ENCODE measurements around the gene EFNA4.

The EFNA4 gene

GRCh38 chr1:155051342-155051776 lies 12.2 kb upstream of the EFNA4 start:
- Histone ChIP-seq H3K27me3 (ENCODE audit: insufficient read depth, low read depth, severe bottlenecking) (no peaks in the 10 kb centered on the region), H3K9me3 (ENCODE audit: severe bottlenecking) (no peaks in the 10 kb centered on the region), H3K4me3 (ENCODE audit: low read depth, low read length) (peak overlapping the region; percentile 74), H3K36me3 (peaks cover 30% of the 10 kb centered on the region), H3K27ac (peak overlapping the region; percentile 93)
- DNase-seq, result no peak
- TF ChIP-seq, protein P1, sequence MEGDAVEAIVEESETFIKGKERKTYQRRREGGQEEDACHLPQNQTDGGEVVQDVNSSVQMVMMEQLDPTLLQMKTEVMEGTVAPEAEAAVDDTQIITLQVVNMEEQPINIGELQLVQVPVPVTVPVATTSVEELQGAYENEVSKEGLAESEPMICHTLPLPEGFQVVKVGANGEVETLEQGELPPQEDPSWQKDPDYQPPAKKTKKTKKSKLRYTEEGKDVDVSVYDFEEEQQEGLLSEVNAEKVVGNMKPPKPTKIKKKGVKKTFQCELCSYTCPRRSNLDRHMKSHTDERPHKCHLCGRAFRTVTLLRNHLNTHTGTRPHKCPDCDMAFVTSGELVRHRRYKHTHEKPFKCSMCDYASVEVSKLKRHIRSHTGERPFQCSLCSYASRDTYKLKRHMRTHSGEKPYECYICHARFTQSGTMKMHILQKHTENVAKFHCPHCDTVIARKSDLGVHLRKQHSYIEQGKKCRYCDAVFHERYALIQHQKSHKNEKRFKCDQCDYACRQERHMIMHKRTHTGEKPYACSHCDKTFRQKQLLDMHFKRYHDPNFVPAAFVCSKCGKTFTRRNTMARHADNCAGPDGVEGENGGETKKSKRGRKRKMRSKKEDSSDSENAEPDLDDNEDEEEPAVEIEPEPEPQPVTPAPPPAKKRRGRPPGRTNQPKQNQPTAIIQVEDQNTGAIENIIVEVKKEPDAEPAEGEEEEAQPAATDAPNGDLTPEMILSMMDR (IDR thresholded peaks at IDR 0.05; ENCODE audit: low read depth, low read length), result peak; percentile 28; the same call in 1 of the 2 replicates

GRCh38 chr1:155051777-155052398 lies 11.7 kb upstream of the EFNA4 start:
- TF ChIP-seq, protein P1 (IDR thresholded peaks at IDR 0.05; ENCODE audit: low read depth, low read length), result no peak
- DNase-seq, result peak; percentile 50
- Histone ChIP-seq H3K27me3 (ENCODE audit: insufficient read depth, low read depth, severe bottlenecking) (no peaks in the 10 kb centered on the region), H3K4me3 (ENCODE audit: low read depth, low read length) (peak overlapping the region; percentile 74), H3K9me3 (ENCODE audit: severe bottlenecking) (no peaks in the 10 kb centered on the region), H3K27ac (peak overlapping the region; percentile 93), H3K36me3 (peaks cover 36% of the 10 kb centered on the region)

- Histone ChIP-seq H3K9me3 (ENCODE audit: severe bottlenecking) (no peaks in the 10 kb centered on the region), H3K4me3 (ENCODE audit: low read depth, low read length) (no peak overlapping the region), H3K36me3 (peaks cover 44% of the 10 kb centered on the region), H3K27me3 (ENCODE audit: insufficient read depth, low read depth, severe bottlenecking) (no peaks in the 10 kb centered on the region), H3K27ac (no peak overlapping the region)
- TF ChIP-seq, protein P1 (IDR thresholded peaks at IDR 0.05; ENCODE audit: low read depth, low read length), result peak; percentile 73
- DNase-seq, result peak; percentile 67
Observed at GRCh38 chr1:155052439-155053395, 10.8 kb upstream of the EFNA4 start.

GRCh38 chr1:155053531-155054105 lies 9.9 kb upstream of the EFNA4 start:
- no peak for DNase-seq
- Histone ChIP-seq H3K27ac (no peak overlapping the region), H3K9me3 (ENCODE audit: severe bottlenecking) (no peaks in the 10 kb centered on the region), H3K36me3 (peaks cover 53% of the 10 kb centered on the region), H3K4me3 (ENCODE audit: low read depth, low read length) (no peak overlapping the region), H3K27me3 (ENCODE audit: insufficient read depth, low read depth, severe bottlenecking) (no peaks in the 10 kb centered on the region)
- TF ChIP-seq, protein P1 (IDR thresholded peaks at IDR 0.05; ENCODE audit: low read depth, low read length), result no peak

GRCh38 chr1:155057104-155057503 lies 6.4 kb upstream of the EFNA4 start:
- no peaks in the 10 kb centered on the region for H3K9me3 ChIP-seq (ENCODE audit: severe bottlenecking)
- peaks cover 76% of the 10 kb centered on the region for H3K36me3 ChIP-seq
- no peaks in the 10 kb centered on the region for H3K27me3 ChIP-seq (ENCODE audit: insufficient read depth, low read depth, severe bottlenecking)
- TF ChIP-seq, protein P1 (IDR thresholded peaks at IDR 0.05; ENCODE audit: low read depth, low read length), result no peak
- H3K27ac ChIP-seq, result no peak overlapping the region
- no peak overlapping the region for H3K4me3 ChIP-seq (ENCODE audit: low read depth, low read length)
- DNase-seq, result no peak
